ENCODE data around the gene ZNF408.
"Not testable (repeated sequence)": the region's sequence is repeated elsewhere in the genome, so short reads cannot be mapped to it uniquely, and the experiment has no call there.

DNA sequence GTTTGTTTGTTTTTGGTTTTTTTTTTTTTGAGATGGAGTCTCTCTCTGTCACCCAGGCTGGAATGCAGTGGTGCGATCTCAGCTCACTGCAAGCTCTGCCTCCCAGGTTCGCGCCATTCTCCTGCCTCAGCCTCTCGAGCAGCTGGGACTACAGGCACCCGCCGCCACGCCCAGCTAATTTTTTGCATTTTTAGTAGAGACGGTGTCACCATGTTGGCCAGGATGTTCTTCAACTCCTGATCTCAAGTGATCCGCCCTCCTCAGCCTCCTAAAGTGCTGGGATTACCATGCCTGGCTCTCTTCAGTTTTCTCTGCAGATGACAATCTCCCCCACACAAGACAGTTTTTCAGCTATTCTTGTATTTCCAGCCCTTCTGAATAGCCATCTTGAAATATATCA is 8.5 kb downstream of the ZNF408 start:
- TF ChIP-seq ZNF234 (CRISPR knock-in tag; conservative IDR thresholded peaks at IDR 0.05); EZH2 (conservative IDR thresholded peaks at IDR 0.05; ENCODE audit: low read depth, low read length); BHLHE40 (IDR thresholded peaks at IDR 0.05; ENCODE audit: low read length); ZNF274 (CRISPR knock-in tag; IDR thresholded peaks at IDR 0.05); JDP2 (CRISPR knock-in tag; IDR thresholded peaks at IDR 0.05; ENCODE audit: borderline replicate concordance); ZNF569 (CRISPR knock-in tag; IDR thresholded peaks at IDR 0.05; ENCODE audit: borderline replicate concordance); YY1 (IDR thresholded peaks at IDR 0.05; ENCODE audit: insufficient read depth, insufficient replicate concordance, low read depth, low read length); ELF3 (CRISPR knock-in tag; IDR thresholded peaks at IDR 0.05); RXRA (CRISPR knock-in tag; IDR thresholded peaks at IDR 0.05): not testable (repeated sequence)
- TF ChIP-seq, protein P1, sequence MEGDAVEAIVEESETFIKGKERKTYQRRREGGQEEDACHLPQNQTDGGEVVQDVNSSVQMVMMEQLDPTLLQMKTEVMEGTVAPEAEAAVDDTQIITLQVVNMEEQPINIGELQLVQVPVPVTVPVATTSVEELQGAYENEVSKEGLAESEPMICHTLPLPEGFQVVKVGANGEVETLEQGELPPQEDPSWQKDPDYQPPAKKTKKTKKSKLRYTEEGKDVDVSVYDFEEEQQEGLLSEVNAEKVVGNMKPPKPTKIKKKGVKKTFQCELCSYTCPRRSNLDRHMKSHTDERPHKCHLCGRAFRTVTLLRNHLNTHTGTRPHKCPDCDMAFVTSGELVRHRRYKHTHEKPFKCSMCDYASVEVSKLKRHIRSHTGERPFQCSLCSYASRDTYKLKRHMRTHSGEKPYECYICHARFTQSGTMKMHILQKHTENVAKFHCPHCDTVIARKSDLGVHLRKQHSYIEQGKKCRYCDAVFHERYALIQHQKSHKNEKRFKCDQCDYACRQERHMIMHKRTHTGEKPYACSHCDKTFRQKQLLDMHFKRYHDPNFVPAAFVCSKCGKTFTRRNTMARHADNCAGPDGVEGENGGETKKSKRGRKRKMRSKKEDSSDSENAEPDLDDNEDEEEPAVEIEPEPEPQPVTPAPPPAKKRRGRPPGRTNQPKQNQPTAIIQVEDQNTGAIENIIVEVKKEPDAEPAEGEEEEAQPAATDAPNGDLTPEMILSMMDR (CRISPR knock-in tag; IDR thresholded peaks at IDR 0.05) = not testable (repeated sequence)
